OCI-M1 (cell line): ENCODE measurements around the gene PLEKHG5.

Source experiments
- DNase-seq: peaks from one replicate; lab custom pipeline; 2025; lab: John Stamatoyannopoulos, UW

PLEKHG5 gene

GRCh38 chr1:6424619-6425593, 66.6 kb downstream of the PLEKHG5 start, which contains the start of gene ESPN:
ESPN (plus strand) TSS chr1:6424776; CDS start chr1:6424956, 180 bp downstream.
- DNase-seq = no peak

- DNase-seq = peak; percentile 36
Observed at GRCh38 chr1:6424000-6424565, 67.4 kb downstream of the PLEKHG5 start.

GRCh38 chr1:6423321-6423999, 68.0 kb downstream of the PLEKHG5 start:
- peak; percentile 74 for DNase-seq

- no peak for DNase-seq
Observed at GRCh38 chr1:6421266-6421665, 70.2 kb downstream of the PLEKHG5 start.

- DNase-seq = peak; percentile 81
Observed at GRCh38 chr1:6420454-6421042, 70.9 kb downstream of the PLEKHG5 start.

- no peak for DNase-seq
Observed at GRCh38 chr1:6419804-6420453, 71.5 kb downstream of the PLEKHG5 start, which contains the start of gene HES2. HES2 (minus strand) TSS chr1:6419919; CDS start chr1:6419820, 99 bp downstream.

GRCh38 chr1:6419397-6419803, 72.1 kb downstream of the PLEKHG5 start:
- no peak for DNase-seq

- DNase-seq = no peak
Observed at GRCh38 chr1:6418668-6419396, 72.6 kb downstream of the PLEKHG5 start.

- no peak for DNase-seq
Observed at GRCh38 chr1:6417961-6418667, 73.4 kb downstream of the PLEKHG5 start.
